ENCODE data around the gene PLIN4.

PLIN4 gene

DNA sequence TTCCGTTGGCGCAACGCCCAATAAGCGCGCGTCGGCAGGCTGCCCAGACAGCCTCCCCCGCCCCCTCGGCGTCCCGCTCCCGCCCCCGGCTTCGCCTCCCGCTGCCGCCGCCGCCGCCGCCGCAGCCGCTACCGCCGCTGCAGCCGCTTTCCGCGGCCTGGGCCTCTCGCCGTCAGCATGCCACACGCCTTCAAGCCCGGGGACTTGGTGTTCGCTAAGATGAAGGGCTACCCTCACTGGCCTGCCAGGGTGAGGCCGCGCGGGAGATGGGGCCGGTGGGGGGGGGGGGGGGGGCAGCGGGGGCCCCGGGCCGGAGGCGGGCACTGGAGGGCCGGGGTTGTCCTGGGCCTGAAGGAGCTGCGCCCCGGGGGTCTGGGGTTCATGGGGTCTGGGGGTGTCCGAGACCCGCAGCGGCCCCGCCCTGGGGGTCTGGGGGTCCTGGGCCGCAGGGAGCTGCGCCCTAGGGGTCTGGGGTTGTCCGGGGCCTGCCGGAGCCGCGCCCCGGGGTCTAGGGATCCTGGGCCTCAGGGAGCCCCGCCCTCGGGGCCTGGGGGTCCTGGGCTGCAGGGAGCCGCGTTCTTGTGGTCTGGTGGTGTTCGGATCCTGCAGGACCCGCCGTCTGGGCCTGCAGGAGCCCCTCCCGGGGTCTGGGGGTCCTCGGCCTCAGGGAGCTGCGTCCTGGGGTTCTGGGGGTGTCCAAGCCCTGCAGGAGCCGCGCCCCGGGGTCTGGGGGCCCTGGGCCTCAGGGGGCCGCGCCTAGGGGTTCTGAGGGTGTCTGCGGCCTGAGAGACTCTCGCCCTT lies 45.9 kb downstream of the PLIN4 start, which contains the start of gene HDGFL2:
Gene HDGFL2 (plus strand): TSS at position 124 of the 801 bp plus-strand sequence. CDS start 54 bp downstream, at position 178.
- Mint-ChIP-seq H3K4me1 (peaks cover 23% of the 10 kb centered on the region), H3K27me3 (no peaks in the 10 kb centered on the region), H3K9me3 (no peaks in the 10 kb centered on the region), H3K4me3 (peak within 1 kb of the TSS; percentile 84 to 94), H3K27ac (peak within 1 kb of the TSS in 1 of 2 donors; percentile 88)
- DNase-seq (no peak), ATAC-seq (no peak)

DNA sequence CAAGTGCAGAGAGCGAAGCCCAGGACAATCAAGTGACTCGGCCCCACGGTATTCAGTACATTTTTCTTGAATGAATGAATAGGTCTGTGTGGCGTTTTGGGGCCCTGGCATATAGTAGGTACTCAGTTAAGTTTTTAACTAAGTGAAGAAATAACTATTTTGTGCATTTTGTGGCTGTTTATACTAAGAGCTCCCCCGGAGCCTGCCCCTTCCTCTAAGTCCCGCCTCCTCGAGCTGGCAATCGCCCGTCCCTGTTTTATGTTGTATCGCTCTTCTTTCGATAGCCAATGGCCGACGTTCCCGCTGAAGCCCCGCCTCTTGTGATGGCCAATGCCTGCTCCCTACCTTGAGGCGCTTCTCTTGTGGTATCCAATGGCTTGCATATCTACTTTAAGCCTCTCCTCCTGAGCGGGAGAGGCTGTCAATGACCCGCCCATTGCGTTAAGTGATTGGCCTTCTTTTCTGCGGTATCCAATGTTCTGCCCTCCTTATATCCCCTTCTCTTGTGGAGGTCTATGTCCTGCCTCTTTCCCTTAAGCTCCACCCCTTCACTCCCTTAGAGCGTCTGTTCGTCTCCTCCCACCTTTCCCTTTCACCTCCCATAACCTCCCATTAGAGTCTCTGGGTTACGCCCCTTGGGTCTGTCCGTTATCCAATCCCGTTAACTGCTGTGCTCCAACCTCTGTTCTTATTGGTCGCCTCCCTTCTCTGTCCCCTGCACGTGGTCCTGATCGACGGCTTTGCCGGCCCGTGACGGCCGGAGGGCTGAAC lies 46.7 kb downstream of the PLIN4 start:
- DNase-seq = peak; percentile 97 to 99
- no peaks in the 10 kb centered on the region for H3K27me3 Mint-ChIP-seq
- no peak overlapping the region for H3K4me3 Mint-ChIP-seq
- peak; percentile 92 for ATAC-seq
- no peaks in the 10 kb centered on the region for H3K9me3 Mint-ChIP-seq
- no peak overlapping the region for H3K27ac Mint-ChIP-seq
- peaks cover 23% of the 10 kb centered on the region for H3K4me1 Mint-ChIP-seq

DNA sequence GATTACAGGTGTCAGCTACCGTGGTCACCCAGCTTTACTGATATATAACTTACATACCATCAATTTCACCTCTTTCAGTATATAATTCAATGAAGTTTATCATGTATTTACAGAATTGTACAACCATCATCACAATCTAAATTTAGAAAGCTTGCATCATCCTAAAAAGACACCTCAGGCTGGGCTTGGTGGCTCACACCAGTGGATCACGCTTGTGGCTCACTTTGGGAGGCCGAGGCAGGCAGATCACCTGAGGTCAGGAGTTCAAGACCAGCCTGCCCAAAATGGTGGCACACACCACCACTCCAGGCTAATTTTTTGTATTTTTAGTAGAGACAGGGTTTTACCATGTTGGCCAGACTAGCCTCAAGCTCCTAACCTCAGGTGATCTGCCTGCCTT lies 50.5 kb downstream of the PLIN4 start:
- ATAC-seq (no peak), DNase-seq (no peak)
- no peak overlapping the region for H3K4me3 Mint-ChIP-seq
- H3K27ac Mint-ChIP-seq = no peak overlapping the region
- H3K4me1 Mint-ChIP-seq = peaks cover 2% of the 10 kb centered on the region
- no peaks in the 10 kb centered on the region for H3K9me3 Mint-ChIP-seq
- no peaks in the 10 kb centered on the region for H3K27me3 Mint-ChIP-seq

DNA sequence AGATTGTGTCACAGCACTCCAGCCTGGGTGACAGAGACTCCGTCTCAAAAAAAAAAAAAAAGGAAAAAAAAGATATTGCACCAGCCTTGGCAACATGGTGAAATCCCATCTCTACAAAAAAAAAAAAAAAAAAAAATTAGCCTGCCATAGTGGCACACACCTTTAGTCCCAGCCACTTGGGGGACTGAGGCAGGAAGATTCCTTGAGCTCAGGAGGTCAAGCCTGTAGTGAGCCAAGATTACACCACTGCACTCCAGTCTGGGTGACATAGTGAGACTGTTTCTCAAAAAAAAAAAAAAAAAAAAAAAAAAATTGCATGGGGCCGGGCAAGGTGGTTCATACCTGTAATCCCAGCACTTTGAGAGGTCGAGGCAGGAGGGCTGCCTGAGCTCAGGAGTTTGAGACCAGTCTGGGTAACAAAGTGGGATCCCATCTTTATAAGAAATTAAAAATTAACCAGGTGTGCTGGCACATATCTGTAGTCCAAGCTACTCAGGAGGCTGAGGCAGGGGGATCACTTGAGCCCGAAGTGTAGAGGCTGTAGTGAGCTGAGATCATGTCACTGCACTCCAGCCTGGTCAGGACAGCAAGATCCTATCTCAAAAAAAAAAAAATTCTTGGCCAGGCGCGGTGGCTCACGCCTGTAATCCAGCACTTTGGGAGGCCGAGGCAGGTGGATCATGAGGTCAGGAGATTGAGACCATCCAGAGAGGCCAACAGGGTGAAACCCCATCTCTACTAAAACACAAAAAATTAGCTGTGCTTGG lies 53.3 kb downstream of the PLIN4 start:
- no peak overlapping the region for H3K4me3 Mint-ChIP-seq
- no peak overlapping the region for H3K27ac Mint-ChIP-seq
- ATAC-seq (no peak), DNase-seq (no peak)
- no peaks in the 10 kb centered on the region for H3K4me1 Mint-ChIP-seq
- no peaks in the 10 kb centered on the region for H3K27me3 Mint-ChIP-seq
- H3K9me3 Mint-ChIP-seq = no peaks in the 10 kb centered on the region

DNA sequence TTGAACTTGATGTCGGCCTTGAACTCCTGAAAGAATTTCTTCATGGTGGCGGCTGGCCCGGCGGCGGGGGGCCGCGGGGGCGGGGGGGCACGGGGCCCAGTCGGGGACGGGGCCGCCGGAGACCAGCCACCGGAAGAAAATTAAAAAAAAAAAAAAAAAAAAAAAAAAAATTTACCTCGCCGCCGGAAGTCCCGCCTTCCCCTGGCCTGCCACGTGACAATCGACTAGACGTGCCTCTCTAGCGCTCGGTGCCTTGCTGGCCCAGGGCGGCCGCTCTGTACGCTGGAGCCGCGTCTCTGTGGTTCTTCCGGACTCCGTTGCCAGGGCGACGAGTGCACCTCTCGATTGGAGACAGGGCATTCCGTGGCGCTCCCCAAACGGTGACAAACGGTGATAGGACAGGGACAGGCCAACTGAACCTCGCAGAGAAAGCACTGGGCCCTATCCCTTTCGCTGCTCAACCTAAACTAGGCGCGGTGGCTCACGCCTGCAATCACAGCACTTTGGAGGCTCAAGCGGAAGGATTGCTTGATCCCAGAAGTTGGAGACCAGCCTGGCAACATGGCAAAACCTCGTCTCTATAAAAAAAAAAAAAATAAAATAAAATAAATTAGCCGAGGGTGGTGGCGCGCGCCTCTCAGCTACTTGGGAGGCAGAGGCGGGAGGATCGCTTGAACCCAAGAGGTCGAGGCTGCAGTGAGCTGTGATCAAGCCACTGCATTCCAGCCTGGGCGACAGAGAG lies 60.5 kb downstream of the PLIN4 start, which contains the start of gene UBXN6:
Gene UBXN6 (minus strand): TSS at position 141 of the 742 bp plus-strand sequence. CDS start 97 bp downstream, at position 44.
- H3K9me3 Mint-ChIP-seq = no peaks in the 10 kb centered on the region
- ATAC-seq = peak; percentile 99
- peak; percentile 96 to 98 for DNase-seq
- H3K4me1 Mint-ChIP-seq = peaks cover 27% of the 10 kb centered on the region
- no peaks in the 10 kb centered on the region for H3K27me3 Mint-ChIP-seq
- H3K4me3 Mint-ChIP-seq = peak within 1 kb of the TSS; percentile 90 to 95
- peak within 1 kb of the TSS; percentile 90 to 97 for H3K27ac Mint-ChIP-seq

DNA sequence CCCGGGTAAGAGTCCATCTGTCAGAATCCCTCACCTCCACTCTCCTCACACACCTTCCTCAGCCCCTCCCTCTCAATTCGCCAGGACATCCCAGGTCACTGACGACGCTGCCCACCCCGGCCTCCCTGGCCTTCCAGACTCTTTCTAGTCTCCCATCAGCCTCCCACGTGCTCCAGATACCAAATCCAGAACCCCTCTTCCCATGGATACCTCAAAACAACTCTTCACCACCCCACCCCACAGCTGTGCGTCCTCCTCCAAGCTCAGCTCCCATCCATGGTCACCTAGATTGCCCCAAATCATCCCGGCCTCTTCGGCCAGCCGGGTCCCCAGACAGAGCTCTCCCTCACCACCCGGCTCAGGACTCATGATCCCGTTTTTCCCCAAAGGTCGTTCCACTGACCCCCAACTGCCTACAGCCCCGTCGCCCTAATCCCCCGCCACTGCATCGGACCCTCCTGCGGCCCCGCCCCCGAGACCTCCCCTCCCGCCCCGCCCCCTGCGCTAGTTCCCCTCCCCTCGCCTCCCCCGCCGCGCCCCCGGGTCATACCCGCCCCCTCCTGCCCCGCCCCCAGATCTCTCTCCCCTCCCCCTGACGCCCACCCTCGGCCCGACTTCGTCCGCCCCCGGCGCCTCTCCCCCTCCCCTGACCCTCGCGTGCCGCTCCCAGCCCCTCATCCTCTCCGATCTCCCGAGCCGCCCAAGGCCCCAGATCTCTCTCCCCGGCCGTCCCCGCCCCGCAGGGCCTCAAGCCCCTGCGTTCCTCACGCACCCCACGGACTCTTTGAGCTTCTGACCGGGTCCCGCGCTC lies 61.2 kb downstream of the PLIN4 start:
- peak overlapping the region; percentile 90 to 95 for H3K4me3 Mint-ChIP-seq
- H3K4me1 Mint-ChIP-seq = peaks cover 27% of the 10 kb centered on the region
- peak overlapping the region; percentile 90 to 97 for H3K27ac Mint-ChIP-seq
- ATAC-seq (peak; percentile 24), DNase-seq (no peak)
- H3K27me3 Mint-ChIP-seq = no peaks in the 10 kb centered on the region
- no peaks in the 10 kb centered on the region for H3K9me3 Mint-ChIP-seq

DNA sequence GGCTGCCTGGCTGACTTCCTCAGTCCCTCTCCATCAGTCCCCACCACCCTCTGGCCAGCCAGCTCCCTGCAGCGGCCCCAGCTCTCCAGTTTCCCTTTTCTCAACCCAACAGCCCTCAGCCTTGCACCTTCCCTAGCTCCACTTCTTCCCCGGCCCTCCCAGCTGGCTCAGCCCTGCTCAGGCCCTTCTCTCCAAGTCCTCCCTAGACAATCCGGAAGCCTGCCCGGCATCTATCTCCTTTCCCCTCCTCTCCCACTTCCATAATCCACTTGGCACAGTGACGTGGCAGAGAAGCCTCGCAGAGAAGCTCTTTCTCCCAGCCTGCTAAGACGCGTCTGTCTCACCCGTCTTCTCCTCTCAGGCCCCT lies 61.8 kb downstream of the PLIN4 start:
- Mint-ChIP-seq H3K4me1 (peaks cover 27% of the 10 kb centered on the region), H3K9me3 (no peaks in the 10 kb centered on the region), H3K27me3 (no peaks in the 10 kb centered on the region), H3K4me3 (peak overlapping the region; percentile 90 to 95), H3K27ac (peak overlapping the region; percentile 90 to 97)
- DNase-seq = no peak
- no peak for ATAC-seq

DNA sequence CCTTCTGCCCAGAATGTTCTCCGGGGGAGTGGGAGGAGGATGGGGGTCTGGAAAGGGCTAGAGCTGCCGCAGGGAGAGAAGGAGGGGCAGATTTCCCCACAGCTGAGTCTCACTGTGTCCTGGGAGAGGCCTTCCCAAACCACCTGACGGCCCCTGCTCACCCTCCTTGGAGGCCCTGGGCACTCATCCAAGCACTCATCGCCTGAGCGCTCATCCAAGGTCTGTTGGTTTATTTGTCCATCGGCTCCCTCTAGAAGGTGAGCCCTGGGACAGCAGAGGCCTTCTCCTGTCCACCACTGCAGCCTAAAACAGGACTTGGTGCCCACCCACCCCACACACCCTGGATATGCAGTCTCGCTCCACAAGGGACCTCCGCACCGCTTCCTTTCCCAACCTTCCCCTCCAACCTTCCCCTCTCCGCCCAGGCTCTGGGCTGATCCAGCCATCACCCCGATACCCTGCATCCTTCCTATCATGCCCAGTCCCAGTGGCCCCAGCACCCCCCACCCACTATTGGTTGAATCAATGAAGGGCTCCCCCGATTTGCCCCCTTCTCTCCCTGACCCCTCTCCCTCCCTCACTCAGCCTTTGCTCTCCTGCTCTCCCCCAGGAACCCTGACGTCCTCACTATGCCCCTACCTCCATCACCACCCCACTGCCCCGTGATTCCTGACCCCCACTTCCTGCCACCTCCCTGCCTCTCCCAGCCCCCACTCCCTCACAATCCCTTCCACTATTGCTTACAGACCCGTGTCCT lies 62.4 kb downstream of the PLIN4 start:
- Mint-ChIP-seq H3K4me1 (peaks cover 27% of the 10 kb centered on the region), H3K9me3 (no peaks in the 10 kb centered on the region), H3K27me3 (no peaks in the 10 kb centered on the region), H3K4me3 (peak overlapping the region; percentile 90 to 95), H3K27ac (peak overlapping the region; percentile 90 to 97)
- ATAC-seq = no peak
- no peak for DNase-seq

- no peak for ATAC-seq
- DNase-seq = no peak
- H3K9me3 Mint-ChIP-seq = no peaks in the 10 kb centered on the region
- peak overlapping the region; percentile 21 to 91 for H3K27ac Mint-ChIP-seq
- no peaks in the 10 kb centered on the region for H3K27me3 Mint-ChIP-seq
- H3K4me3 Mint-ChIP-seq = no peak overlapping the region
- peaks cover 27% of the 10 kb centered on the region for H3K4me1 Mint-ChIP-seq
These were observed 63.3 kb downstream of the PLIN4 start for GRCh38 chr19:4454747-4455718.

GRCh38 chr19:4453232-4454179 lies 64.8 kb downstream of the PLIN4 start:
- no peak overlapping the region for H3K4me3 Mint-ChIP-seq
- ATAC-seq = no peak
- H3K9me3 Mint-ChIP-seq = no peaks in the 10 kb centered on the region
- no peak for DNase-seq
- H3K27me3 Mint-ChIP-seq = no peaks in the 10 kb centered on the region
- H3K27ac Mint-ChIP-seq = peak overlapping the region in 1 of 2 donors; percentile 76
- peaks cover 27% of the 10 kb centered on the region for H3K4me1 Mint-ChIP-seq

GRCh38 chr19:4452230-4452990 lies 65.9 kb downstream of the PLIN4 start:
- H3K27me3 Mint-ChIP-seq = no peaks in the 10 kb centered on the region
- no peak for ATAC-seq
- no peak overlapping the region for H3K4me3 Mint-ChIP-seq
- H3K9me3 Mint-ChIP-seq = no peaks in the 10 kb centered on the region
- peaks cover 22% of the 10 kb centered on the region for H3K4me1 Mint-ChIP-seq
- DNase-seq = no peak
- peak overlapping the region in 1 of 2 donors; percentile 82 for H3K27ac Mint-ChIP-seq

Data from stimulated activated naive CD8-positive, alpha-beta T cell treated with anti-CD3 and anti-CD28 coated beads, Interleukin-15, amount 100 ng/mL, for 72 hours (primary cell).